Measurements from ENCODE around the gene WWC1. TPM values are rescaled to one million over a fixed set of nuclear protein-coding genes. Genes with fewer than 3 reads are reported as not detected.
"Not testable (repeated sequence)": the region's sequence is repeated elsewhere in the genome, so short reads cannot be mapped to it uniquely, and the experiment has no call there.

WWC1 gene
- total RNA-seq, 4 donors from 2014 or later: 0.51 TPM; not detected in 3

DNA sequence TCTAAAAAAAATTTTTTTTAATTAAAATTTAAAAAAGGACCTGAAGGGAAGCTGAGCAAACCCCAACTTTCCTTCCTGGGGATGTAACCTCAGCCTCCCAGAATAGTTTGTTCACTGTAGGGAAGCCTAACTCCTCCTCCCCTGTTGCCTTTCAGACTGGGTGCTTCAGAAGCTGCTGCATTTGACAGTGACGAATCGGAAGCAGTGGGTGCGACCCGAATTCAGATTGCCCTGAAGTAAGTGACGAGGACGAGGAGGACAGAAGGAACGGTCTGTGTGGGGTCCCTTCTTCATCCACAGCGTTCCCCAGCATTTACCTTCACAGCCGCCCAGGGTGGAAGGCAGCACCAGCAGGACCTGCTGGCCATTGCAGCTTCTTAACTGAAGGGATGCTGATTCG is 137.1 kb downstream of the WWC1 start:
- Histone ChIP-seq H3K4me3 (no peak overlapping the region), H3K4me1 (no peaks in the 10 kb centered on the region), H3K36me3 (no peaks in the 10 kb centered on the region), H3K27me3 (no peaks in the 10 kb centered on the region), H3K27ac (no peak overlapping the region), H3K9me3 (no peaks in the 10 kb centered on the region)
- ATAC-seq (no peak), DNase-seq (no peak)
- TF ChIP-seq, protein P1, sequence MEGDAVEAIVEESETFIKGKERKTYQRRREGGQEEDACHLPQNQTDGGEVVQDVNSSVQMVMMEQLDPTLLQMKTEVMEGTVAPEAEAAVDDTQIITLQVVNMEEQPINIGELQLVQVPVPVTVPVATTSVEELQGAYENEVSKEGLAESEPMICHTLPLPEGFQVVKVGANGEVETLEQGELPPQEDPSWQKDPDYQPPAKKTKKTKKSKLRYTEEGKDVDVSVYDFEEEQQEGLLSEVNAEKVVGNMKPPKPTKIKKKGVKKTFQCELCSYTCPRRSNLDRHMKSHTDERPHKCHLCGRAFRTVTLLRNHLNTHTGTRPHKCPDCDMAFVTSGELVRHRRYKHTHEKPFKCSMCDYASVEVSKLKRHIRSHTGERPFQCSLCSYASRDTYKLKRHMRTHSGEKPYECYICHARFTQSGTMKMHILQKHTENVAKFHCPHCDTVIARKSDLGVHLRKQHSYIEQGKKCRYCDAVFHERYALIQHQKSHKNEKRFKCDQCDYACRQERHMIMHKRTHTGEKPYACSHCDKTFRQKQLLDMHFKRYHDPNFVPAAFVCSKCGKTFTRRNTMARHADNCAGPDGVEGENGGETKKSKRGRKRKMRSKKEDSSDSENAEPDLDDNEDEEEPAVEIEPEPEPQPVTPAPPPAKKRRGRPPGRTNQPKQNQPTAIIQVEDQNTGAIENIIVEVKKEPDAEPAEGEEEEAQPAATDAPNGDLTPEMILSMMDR (IDR thresholded peaks at IDR 0.05 in 4 of 5, conservative IDR thresholded peaks at IDR 0.05 in 1 of 5): no peak
- TF ChIP-seq POLR2A (IDR thresholded peaks at IDR 0.05): no peak
- in situ Hi-C loops (cut with MboI; ENCODE audit: low sequenced_read_pairs in 4 of 4) (no loop called here), intact Hi-C loops (cut with DNase I; ENCODE audit: low total_unique reads) (no loop called here)

DNA sequence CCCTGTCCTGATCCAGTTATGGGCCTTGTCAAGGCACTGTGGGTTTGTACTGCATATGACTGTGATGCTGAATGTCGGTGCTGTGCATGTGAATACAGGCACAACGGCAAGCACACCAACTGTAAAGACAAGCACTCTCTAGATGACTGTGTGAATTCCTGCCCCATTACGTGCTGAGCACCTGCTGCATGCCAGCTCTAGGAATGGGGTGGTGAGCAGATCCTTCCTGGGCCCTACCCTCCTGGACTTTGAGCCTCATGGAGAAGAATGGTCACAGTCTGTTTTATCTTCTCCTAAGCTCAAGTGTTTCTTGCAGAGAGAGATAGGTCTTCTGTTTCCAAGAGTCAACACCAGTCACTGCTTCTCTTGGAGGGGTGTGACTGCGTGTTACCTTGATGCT is 138.9 kb downstream of the WWC1 start:
- no peak for TF ChIP-seq POLR2A (IDR thresholded peaks at IDR 0.05)
- Histone ChIP-seq H3K4me3 (no peak overlapping the region), H3K36me3 (no peaks in the 10 kb centered on the region), H3K27ac (no peak overlapping the region), H3K27me3 (no peaks in the 10 kb centered on the region), H3K9me3 (no peaks in the 10 kb centered on the region), H3K4me1 (no peaks in the 10 kb centered on the region)
- ATAC-seq: no peak
- no peak for DNase-seq
- in situ Hi-C loops (cut with MboI; ENCODE audit: low sequenced_read_pairs in 4 of 4): no loop called here
- intact Hi-C loops (cut with DNase I; ENCODE audit: low total_unique reads): no loop called here

DNA sequence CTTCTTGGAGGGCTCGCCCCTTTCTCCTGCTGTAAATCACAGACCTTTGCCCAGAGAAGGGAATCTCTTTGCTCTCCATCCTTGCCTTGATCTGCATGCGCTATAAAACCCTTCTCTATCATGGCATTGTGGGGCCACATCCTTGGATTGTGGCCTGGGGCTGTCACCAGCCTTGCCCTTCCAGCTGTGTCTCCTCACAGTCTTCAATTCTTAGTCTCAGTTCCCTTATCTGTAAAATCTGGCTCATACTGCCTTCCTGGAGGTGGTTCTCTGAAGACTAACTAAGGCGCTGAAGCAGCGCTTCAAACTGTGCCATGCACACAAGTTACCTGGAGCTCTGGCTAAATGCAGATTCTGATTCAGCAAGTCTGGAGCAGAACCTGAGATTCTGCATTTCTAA is 141.5 kb downstream of the WWC1 start:
- no peak for DNase-seq
- intact Hi-C loops (cut with DNase I; ENCODE audit: low total_unique reads) (no loop called here), in situ Hi-C loops (cut with MboI; ENCODE audit: low sequenced_read_pairs in 4 of 4) (no loop called here)
- Histone ChIP-seq H3K36me3 (no peaks in the 10 kb centered on the region), H3K4me3 (no peak overlapping the region), H3K9me3 (no peaks in the 10 kb centered on the region), H3K4me1 (no peaks in the 10 kb centered on the region), H3K27me3 (no peaks in the 10 kb centered on the region), H3K27ac (no peak overlapping the region)
- ATAC-seq: no peak
- TF ChIP-seq, protein P1 (IDR thresholded peaks at IDR 0.05 in 4 of 5, conservative IDR thresholded peaks at IDR 0.05 in 1 of 5): no peak
- TF ChIP-seq POLR2A (IDR thresholded peaks at IDR 0.05): no peak

DNA sequence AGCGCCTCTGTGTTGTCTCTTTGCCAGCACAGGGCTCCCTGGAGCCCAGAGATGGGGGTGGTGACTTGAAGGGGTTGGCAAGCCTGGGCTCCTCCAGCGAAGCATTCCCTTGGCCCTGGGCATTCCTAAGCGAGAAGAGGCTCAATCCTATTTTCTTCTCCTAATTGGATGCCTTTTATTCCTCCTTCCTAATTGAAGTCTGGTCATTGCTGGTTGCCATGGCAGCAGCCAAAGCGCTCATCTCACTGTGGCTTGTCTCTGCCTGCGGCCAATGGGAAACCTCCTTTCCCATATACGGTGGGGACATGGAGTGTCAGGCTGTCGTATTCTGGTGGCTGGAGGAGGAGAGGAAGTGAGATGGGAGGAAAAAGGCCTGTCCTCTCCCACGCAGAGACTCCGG is 142.6 kb downstream of the WWC1 start:
- ATAC-seq (no peak), DNase-seq (no peak)
- H3K4me3 ChIP-seq: no peak overlapping the region
- H3K36me3 ChIP-seq: no peaks in the 10 kb centered on the region
- intact Hi-C loops (cut with DNase I; ENCODE audit: low total_unique reads): no loop called here
- in situ Hi-C loops (cut with MboI; ENCODE audit: low sequenced_read_pairs in 4 of 4): no loop called here
- no peak overlapping the region for H3K27ac ChIP-seq
- no peaks in the 10 kb centered on the region for H3K27me3 ChIP-seq
- no peaks in the 10 kb centered on the region for H3K9me3 ChIP-seq
- no peaks in the 10 kb centered on the region for H3K4me1 ChIP-seq
- no peak for TF ChIP-seq POLR2A (IDR thresholded peaks at IDR 0.05)
- TF ChIP-seq, protein P1 (IDR thresholded peaks at IDR 0.05 in 4 of 5, conservative IDR thresholded peaks at IDR 0.05 in 1 of 5): no peak

DNA sequence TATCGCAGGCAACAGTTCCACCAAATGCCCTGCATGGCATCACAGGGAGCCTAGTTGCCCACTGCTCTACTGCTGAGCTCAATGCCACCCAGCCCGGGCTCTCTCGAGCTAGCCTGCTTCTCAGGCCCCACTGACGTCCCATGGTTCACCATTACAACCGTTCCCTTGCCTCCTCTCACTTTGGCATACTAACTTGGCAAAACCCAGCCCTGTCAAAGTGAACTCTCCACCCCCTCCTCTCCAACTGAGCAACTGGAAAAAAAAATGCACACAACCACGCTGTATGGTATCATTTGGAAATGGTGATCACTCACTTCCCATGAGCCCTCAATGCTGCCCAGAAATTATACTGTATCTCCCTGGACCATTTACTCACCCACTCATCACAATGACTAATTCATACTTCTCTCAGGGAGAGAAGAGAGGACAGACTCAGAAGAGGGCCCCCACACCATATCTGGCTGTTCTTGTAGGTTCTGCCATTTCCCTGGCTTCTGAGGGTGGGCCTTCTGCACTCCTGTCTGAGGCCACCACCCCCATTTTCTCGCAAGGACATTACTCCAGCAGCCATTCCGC is 143.4 kb downstream of the WWC1 start:
- intact Hi-C loops (cut with DNase I; ENCODE audit: low total_unique reads): no loop called here
- Histone ChIP-seq H3K36me3 (no peaks in the 10 kb centered on the region), H3K4me3 (no peak overlapping the region), H3K27me3 (no peaks in the 10 kb centered on the region), H3K4me1 (no peaks in the 10 kb centered on the region), H3K9me3 (no peaks in the 10 kb centered on the region), H3K27ac (no peak overlapping the region)
- TF ChIP-seq POLR2A (IDR thresholded peaks at IDR 0.05): no peak
- TF ChIP-seq, protein P1 (IDR thresholded peaks at IDR 0.05 in 4 of 5, conservative IDR thresholded peaks at IDR 0.05 in 1 of 5): no peak
- in situ Hi-C loops (cut with MboI; ENCODE audit: low sequenced_read_pairs in 4 of 4): no loop called here
- DNase-seq: no peak
- ATAC-seq: no peak

DNA sequence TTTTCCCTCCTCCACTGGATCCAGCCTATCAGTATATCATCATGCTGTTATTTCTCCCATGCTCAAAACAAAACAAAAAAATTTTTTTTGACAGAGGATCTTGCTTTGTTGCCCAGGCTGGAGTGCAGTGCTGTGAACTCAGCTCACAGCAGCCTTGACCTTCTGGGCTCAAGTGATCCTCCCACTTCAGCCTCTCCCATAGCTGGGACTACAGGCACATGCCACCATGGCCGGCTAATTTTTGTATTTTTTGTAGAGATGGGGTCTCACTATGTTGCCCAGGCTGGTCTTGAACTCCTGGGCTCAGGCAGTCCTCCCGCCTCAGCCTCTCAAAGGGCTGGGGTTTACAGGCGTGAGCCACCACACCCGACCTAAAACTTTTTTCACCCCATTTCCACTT is 143.9 kb downstream of the WWC1 start:
- H3K9me3 ChIP-seq; H3K27ac ChIP-seq; H3K36me3 ChIP-seq; intact Hi-C loops (cut with DNase I; ENCODE audit: low total_unique reads); H3K27me3 ChIP-seq; ATAC-seq; in situ Hi-C loops (cut with MboI; ENCODE audit: low sequenced_read_pairs in 4 of 4); DNase-seq; H3K4me3 ChIP-seq; H3K4me1 ChIP-seq: not testable (repeated sequence)
